ENCODE data around the gene KCNK16. TPM values are rescaled to one million over a fixed set of nuclear protein-coding genes. Genes with fewer than 3 reads are reported as not detected.
A peak's percentile ranks its signal among the peaks of the same experiment; 100 is the strongest.

KCNK16 gene
- total and polyA plus RNA-seq, 2 donors = not detected

DNA sequence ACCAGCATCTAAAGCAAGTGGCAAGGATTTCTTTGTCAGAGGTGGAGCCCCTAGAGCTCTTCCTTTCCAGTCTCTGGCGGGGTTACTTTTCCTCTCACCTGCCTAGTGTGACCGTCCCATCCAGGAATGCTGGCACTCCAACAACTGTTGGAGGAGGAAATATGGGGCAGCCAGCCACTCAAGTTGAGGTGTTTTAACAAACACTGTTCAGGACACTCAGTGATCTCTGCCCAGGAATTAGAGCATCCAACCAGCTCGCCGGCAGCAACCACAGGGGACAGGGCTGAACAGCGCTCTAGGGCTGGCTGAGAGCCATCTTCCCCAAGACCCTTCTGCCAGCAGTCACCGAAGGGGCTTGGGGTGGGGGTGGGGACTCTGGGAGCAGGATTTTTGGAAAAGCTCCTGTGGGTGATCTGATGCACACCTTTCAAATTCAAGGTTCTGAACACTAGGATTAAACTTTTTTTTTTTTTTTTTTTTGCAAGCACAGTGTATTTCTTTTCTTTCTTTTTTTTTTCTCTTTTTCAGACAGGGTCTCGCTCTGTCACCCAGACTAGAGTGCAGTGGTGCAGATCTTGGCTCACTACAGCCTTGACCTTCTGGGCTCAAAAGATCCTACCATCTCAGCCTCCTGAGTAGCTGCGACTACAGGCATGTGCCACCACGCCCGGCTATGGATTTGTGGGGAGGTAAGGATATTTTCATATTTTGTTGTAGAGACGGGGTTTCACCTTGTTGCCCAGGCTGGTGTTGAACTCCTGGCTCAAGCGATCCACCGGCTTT, 28.4 kb upstream of the KCNK16 start:
- 86% methylated on average over 13 of the region's 13 CpGs for WGBS
- Histone ChIP-seq H3K4me1 (ENCODE audit: insufficient read depth) (no peaks in the 10 kb centered on the region), H3K27ac (ENCODE audit: low read depth) (no peak overlapping the region), H3K4me3 (ENCODE audit: low read depth, low read length) (no peak overlapping the region), H3K36me3 (ENCODE audit: insufficient read depth) (no peaks in the 10 kb centered on the region)
- DNase-seq (ENCODE audit: extremely low spot score) = no peak

DNA sequence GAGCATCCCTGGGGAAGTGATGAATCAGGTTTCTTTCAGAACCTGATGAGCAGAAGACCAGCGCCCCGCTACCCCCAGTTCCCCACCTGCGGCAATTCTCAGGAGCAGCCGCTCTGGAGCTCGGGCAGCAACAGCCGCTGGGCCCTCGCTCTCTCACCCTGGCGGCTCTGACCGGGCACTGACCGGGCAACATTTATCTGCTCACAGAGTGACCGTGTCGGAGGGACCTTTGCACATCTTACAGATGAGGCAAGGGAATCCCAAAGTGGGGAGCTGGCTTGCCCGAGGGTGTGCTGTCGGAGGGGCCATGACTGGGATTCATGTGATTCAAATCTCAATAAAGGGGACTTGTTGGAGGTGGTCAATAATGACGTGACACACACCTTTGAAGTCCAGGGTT, 26.2 kb upstream of the KCNK16 start:
- H3K27ac ChIP-seq (ENCODE audit: low read depth) = no peak overlapping the region
- no peak overlapping the region for H3K4me3 ChIP-seq (ENCODE audit: low read depth, low read length)
- 94% methylated on average over 15 of the region's 15 CpGs for WGBS
- DNase-seq (ENCODE audit: extremely low spot score) = no peak
- no peaks in the 10 kb centered on the region for H3K4me1 ChIP-seq (ENCODE audit: insufficient read depth)
- H3K36me3 ChIP-seq (ENCODE audit: insufficient read depth) = no peaks in the 10 kb centered on the region

DNA sequence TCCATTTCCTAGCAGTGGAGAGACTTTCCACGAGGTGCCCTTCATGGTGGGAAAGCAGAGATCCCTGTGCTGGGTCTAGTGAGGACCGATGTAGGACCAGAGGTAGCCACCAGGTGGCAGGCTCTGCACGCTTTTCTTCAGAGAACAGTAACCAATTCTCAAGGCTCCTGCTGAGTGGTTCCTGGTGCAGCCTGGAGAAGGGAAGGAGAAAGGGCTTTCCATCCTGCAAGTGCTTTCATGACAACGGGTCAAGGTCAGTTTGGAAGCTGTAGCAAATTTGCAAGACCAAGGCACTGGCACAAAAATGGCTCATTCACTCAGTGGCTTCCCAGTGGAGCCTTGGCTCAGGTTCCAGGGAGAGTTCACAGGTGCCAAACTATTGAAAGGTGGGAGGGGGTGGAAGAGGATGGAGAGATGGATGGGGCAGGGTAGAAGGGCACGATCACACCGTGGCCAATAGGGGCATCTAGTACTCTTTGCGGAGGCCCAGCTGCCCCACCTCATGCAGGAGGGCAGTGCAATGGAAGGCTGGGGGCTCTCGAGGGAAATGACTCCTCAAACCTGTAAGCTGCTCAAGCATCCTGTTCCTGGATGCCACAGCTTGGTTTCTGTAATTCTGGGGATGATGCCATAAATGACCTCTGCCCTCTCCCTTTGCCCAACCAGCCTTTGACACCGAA, 25.5 kb upstream of the KCNK16 start:
- Histone ChIP-seq H3K27ac (ENCODE audit: low read depth) (no peak overlapping the region), H3K4me1 (ENCODE audit: insufficient read depth) (no peaks in the 10 kb centered on the region), H3K4me3 (ENCODE audit: low read depth, low read length) (no peak overlapping the region), H3K36me3 (ENCODE audit: insufficient read depth) (no peaks in the 10 kb centered on the region)
- DNase-seq (ENCODE audit: extremely low spot score) = no peak
- 44% methylated on average over 9 of the region's 9 CpGs for WGBS

DNA sequence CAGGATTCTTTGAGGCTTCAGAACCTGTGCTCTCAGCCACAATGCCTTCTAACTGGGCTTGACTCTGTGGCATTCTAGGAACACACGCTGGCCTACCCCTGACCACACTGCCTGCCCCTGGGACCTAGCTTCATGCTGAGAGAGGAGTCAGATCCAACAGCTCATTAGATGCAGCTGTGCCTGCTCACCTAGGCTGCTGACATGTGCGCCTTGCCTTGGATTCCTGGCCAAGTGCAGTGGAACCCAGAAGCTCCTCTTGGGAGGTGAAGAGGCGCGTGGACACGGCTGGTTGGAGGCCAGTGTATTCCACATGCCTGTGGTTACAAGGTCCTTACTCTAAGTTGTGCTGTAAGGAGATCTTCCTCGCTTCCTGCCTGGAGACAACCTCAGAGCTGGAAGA, 24.7 kb upstream of the KCNK16 start:
- no peak for DNase-seq (ENCODE audit: extremely low spot score)
- Histone ChIP-seq H3K27ac (ENCODE audit: low read depth) (no peak overlapping the region), H3K4me3 (ENCODE audit: low read depth, low read length) (no peak overlapping the region), H3K4me1 (ENCODE audit: insufficient read depth) (no peaks in the 10 kb centered on the region), H3K36me3 (ENCODE audit: insufficient read depth) (no peaks in the 10 kb centered on the region)
- whole genome bisulfite sequencing = 87% methylated on average over 6 of the region's 6 CpGs

DNA sequence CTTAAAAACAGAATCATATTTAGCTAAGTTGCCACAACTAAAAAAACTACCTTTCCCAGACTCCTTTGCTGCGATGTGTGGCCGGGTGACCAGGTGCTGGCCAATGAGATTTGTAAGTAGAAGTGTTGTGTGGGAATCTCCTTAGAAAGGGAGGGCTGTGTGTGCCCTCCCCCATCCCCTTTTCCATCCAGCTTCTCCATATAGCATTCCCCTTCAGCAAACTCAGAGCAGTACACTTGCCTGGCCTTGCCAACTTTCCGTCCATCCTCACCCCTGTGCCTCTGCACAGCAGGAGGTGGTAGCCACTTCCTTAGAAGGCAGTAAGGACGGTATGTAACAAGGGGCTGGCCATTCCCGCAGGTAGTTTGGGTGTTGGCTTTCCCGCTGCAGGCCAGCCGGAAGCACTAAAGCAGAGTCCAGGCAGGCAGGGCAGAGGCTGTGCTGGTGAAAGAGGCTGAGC, 22.3 kb upstream of the KCNK16 start:
- DNase-seq (ENCODE audit: extremely low spot score) = no peak
- 84% methylated on average over 7 of the region's 7 CpGs for WGBS
- H3K27ac ChIP-seq (ENCODE audit: low read depth) = no peak overlapping the region
- H3K4me1 ChIP-seq (ENCODE audit: insufficient read depth) = no peaks in the 10 kb centered on the region
- H3K36me3 ChIP-seq (ENCODE audit: insufficient read depth) = no peaks in the 10 kb centered on the region
- H3K4me3 ChIP-seq (ENCODE audit: low read depth, low read length) = no peak overlapping the region

DNA sequence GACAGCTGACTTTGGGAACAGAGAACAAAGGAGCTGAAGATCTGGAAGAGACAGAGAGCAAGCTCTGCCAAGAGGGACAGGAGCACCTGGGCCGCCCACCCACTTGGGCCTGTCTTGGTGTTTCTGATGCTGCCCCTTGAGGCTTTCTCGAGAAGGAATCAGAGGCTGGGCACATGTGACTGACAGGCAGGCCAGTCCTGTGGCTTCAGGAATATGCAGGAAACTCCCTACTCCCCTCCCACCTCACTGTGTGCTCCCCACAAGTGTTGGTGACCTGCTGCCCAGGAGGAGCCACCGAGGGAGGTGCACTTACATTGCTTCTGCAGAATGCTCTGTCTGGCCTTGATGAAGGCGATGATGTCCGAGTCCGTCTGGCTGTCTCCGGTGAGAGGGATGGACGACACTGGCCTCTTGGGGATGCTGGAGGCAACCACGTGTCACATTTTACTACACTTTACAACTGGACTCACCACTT, 20.9 kb upstream of the KCNK16 start:
- H3K27ac ChIP-seq (ENCODE audit: low read depth) = no peak overlapping the region
- DNase-seq (ENCODE audit: extremely low spot score) = no peak
- no peaks in the 10 kb centered on the region for H3K36me3 ChIP-seq (ENCODE audit: insufficient read depth)
- H3K4me3 ChIP-seq (ENCODE audit: low read depth, low read length) = no peak overlapping the region
- 76% methylated on average over 9 of the region's 9 CpGs for WGBS
- no peaks in the 10 kb centered on the region for H3K4me1 ChIP-seq (ENCODE audit: insufficient read depth)

DNA sequence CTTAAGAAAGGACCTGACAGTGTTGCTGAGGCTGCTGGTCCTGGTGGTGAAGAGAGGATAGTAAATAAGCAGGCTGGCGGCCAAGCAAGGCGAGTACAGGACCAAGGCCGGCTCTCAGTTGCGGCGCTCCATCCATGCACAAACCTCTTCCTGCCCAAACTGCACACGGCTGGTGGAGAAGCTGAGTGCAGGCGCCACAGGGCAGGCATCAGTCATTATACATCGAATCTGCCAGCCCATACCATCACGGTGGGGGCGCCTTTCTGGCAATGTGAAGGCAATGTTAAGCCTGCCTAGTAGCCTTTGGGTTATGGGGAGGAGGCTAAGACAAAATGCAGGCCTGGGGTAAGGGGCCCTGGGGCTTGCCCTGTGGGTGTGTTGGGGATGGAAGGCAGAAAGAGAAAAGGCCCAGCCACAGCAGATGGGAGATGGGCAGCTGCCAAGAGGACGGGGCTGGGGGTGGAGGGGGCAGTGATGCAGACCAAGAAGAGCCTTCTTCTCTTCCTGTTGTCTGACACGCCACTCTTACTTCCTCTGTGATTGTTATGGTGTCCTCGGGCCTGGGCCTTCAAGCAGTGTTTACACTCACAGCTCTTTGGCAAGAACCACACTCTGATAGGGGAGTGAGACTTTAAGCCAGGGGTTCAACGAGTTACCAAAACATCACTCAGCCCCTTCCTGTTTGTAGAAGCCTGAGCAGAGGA, 20.3 kb upstream of the KCNK16 start:
- DNase-seq (ENCODE audit: extremely low spot score) = no peak
- no peak overlapping the region for H3K4me3 ChIP-seq (ENCODE audit: low read depth, low read length)
- H3K4me1 ChIP-seq (ENCODE audit: insufficient read depth) = no peaks in the 10 kb centered on the region
- no peaks in the 10 kb centered on the region for H3K36me3 ChIP-seq (ENCODE audit: insufficient read depth)
- peak overlapping the region; percentile 26 for H3K27ac ChIP-seq (ENCODE audit: low read depth)
- 65% methylated on average over 14 of the region's 14 CpGs for WGBS

DNA sequence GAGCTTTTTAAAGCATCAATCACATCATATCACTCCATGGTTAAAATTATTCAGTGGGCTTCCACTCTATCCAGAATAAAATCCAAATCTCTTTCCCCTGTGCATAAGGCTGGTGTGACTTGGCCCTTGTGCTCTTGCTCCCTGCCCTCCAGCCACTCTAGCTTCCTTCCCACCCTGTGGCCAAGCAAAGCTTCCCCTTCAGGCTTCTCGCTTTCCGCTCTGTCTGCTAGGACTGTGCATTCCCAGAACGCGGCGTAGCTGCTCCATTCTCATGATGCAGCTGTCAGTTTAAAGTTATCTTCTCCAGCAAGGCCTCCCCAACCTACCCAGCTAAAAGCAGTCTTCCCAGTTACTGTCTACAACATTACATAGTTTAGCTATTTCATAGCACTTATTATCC, 19.4 kb upstream of the KCNK16 start:
- Histone ChIP-seq H3K4me3 (ENCODE audit: low read depth, low read length) (no peak overlapping the region), H3K27ac (ENCODE audit: low read depth) (no peak overlapping the region), H3K4me1 (ENCODE audit: insufficient read depth) (no peaks in the 10 kb centered on the region), H3K36me3 (ENCODE audit: insufficient read depth) (no peaks in the 10 kb centered on the region)
- WGBS = 86% methylated on average over 5 of the region's 5 CpGs
- DNase-seq (ENCODE audit: extremely low spot score) = no peak

DNA sequence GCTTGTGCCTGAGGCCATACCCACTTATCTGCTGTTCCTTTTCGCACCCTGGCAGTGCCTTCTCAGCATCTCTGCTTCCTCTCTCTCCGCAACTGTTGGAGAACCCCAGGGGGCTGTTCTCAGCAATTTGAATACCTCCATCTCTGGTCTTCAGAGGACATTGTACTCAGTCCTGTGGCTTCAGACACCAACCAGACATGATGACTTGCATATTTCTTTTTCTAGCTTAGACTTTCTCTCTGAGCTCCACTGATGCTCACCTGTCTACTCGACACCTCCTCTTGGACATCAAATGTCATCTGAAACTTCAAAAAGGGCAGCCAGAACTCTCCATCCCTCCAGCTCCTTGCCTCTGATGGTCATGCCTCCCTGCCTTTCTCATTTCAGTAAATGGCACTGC, 18.9 kb upstream of the KCNK16 start:
- Histone ChIP-seq H3K27ac (ENCODE audit: low read depth) (no peak overlapping the region), H3K36me3 (ENCODE audit: insufficient read depth) (no peaks in the 10 kb centered on the region), H3K4me3 (ENCODE audit: low read depth, low read length) (no peak overlapping the region), H3K4me1 (ENCODE audit: insufficient read depth) (no peaks in the 10 kb centered on the region)
- 85% methylated on average over 3 of the region's 3 CpGs for WGBS
- no peak for DNase-seq (ENCODE audit: extremely low spot score)

DNA sequence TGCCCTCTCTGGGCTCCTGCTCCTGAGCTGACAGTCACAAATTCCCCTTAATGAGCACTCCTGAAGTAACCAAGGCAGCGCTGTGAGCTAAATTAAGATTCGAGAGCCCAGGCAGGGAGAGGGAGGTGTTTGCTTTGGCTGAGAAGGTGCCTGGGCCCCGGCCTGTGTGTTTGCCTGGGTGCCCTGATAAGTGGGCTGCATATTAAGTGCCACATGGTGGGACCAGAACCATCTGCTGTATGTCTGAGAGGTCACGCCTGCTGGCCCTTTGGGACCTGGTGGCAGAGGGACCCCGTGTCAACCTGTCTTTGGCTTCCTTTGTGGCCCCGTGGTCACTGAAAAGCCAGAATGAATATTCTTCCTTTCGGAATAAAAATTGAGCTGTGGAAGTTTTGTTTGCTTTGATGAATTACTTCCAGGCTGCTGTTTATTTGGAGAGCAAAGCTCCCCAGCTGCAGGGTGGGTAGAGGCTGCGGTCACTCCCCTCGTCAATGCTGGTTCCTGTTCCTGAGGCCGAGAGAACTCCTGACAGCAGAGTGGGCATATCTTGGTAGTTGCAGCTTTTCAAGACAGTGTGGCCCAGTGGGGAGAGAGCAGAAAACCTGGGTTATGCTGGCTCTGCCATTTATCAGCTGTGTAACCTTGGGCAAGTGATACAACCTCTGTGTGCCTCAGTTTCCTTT, 17.5 kb upstream of the KCNK16 start:
- 48% methylated on average over 10 of the region's 10 CpGs for WGBS
- no peak for DNase-seq (ENCODE audit: extremely low spot score)
- Histone ChIP-seq H3K27ac (ENCODE audit: low read depth) (no peak overlapping the region), H3K4me3 (ENCODE audit: low read depth, low read length) (no peak overlapping the region), H3K36me3 (ENCODE audit: insufficient read depth) (no peaks in the 10 kb centered on the region), H3K4me1 (ENCODE audit: insufficient read depth) (no peaks in the 10 kb centered on the region)

DNA sequence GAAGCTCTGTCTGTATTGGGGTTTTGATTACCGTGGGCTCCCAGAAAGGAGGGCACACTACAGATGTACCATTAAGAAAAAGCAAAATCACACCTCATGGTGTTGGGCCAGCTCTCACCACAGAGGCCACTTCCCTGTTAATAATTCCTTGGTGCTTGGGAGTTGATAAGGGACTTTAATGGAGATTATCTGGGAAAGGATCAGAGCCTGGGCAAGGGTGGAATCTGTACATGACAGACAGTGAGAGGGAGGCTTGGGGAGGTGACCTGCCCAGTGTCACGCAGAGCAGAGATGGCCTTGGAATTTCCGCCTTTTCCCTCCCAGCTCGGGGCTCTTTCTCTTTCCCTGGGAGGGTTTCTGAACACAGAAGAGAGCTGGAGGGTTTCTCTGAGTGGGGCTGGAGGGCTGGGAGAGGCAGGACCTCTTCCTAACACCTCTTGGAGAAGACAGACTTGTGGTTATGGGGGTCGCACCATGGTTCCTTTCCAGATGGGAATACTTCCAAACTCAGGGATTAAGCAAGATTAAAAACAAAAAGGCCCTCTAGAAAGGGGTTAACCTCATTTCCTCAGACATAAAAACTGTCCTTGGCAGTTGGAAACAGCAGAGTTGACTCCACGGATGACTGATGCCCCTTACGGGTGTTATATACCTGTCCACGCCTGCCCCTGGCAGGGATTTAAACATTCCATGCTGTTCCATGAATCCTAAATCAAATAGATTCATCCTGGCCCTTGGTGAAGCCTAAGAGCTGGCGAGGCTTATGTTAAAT, 16.8 kb upstream of the KCNK16 start:
- no peak for DNase-seq (ENCODE audit: extremely low spot score)
- WGBS = 68% methylated on average over 9 of the region's 9 CpGs
- H3K27ac ChIP-seq (ENCODE audit: low read depth) = no peak overlapping the region

DNA sequence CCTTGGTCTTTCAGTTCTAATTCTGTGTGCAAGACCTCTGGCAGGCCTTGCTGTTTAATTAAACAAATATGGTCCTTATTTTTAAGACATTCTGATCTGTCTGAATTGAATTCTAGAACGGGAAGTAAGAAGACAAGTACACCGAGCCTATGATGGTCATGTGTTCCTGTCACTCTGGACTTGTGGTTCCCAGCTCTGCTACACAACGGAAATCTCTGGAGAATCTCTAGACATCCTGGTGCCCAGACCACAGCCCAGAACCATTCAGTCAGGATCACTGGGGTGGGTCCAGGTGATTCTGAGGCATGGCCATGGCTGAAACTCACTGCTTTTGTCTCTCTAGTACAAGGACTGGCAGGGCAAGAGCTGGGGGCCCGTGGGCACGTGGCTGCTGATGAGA, 15.9 kb upstream of the KCNK16 start:
- no peaks in the 10 kb centered on the region for H3K4me1 ChIP-seq (ENCODE audit: insufficient read depth)
- no peak overlapping the region for H3K4me3 ChIP-seq (ENCODE audit: low read depth, low read length)
- H3K27ac ChIP-seq (ENCODE audit: low read depth) = no peak overlapping the region
- no peak for DNase-seq (ENCODE audit: extremely low spot score)
- 80% methylated on average over 5 of the region's 5 CpGs for WGBS
- H3K36me3 ChIP-seq (ENCODE audit: insufficient read depth) = no peaks in the 10 kb centered on the region

More for the DNA sequence above, 16.8 kb upstream of the KCNK16 start:
- Histone ChIP-seq H3K4me3 (ENCODE audit: low read depth, low read length) (no peak overlapping the region), H3K4me1 (ENCODE audit: insufficient read depth) (no peaks in the 10 kb centered on the region), H3K36me3 (ENCODE audit: insufficient read depth) (no peaks in the 10 kb centered on the region)
